IMR-90 (cell line): Measurements from ENCODE around the gene ALDH8A1.

ENCODE experiments used
- BHLHE40 ChIP-seq: fragments of 150-350 bp; IDR thresholded peaks from 2 replicates; pipeline ENCODE4 v1.6.1; 2016; ENCODE audit warnings: mild to moderate bottlenecking, low read depth, low read length
- CEBPB ChIP-seq: IDR thresholded peaks from 2 replicates; pipeline ENCODE4 v1.6.1; 2012; ENCODE audit warnings: low read depth, low read length, improper control_type of control experiment
- MXI1 ChIP-seq: IDR thresholded peaks from 2 replicates; pipeline ENCODE4 v1.6.1; 2012; ENCODE audit warnings: low read depth, mild to moderate bottlenecking, low read length, moderate library complexity, borderline replicate concordance
- POLR2A ChIP-seq: IDR thresholded peaks from 2 replicates; pipeline ENCODE4 v1.6.1; 2012; ENCODE audit warnings: mild to moderate bottlenecking, low read depth, low read length
- RAD21 ChIP-seq: IDR thresholded peaks from 2 replicates; pipeline ENCODE4 v1.6.1; 2012; ENCODE audit warnings: low read length, improper control_type of control experiment
- RFX5 ChIP-seq: IDR thresholded peaks from 2 replicates; pipeline ENCODE4 v1.8.0; 2012; ENCODE audit warnings: low read depth, mild to moderate bottlenecking, low read length, moderate library complexity
- SMC3 ChIP-seq: fragments of 150-350 bp; IDR thresholded peaks from 2 replicates; pipeline ENCODE4 v1.6.1; 2016; ENCODE audit warnings: low read depth, mild to moderate bottlenecking, antibody characterized with exemption, low read length, moderate library complexity
- TF ChIP-seq, protein P1 (sequence below): conservative IDR thresholded peaks from 2 replicates; pipeline ENCODE4 v1.5.1; 2012; ENCODE audit warnings: mild to moderate bottlenecking, low read depth, low read length, improper control_type of control experiment
- TF ChIP-seq, protein P2 (sequence below): fragments of 150-350 bp; IDR thresholded peaks from 2 replicates; pipeline ENCODE4 v1.6.1; 2017; ENCODE audit warnings: mild to moderate bottlenecking, antibody characterized with exemption, low read length, low read depth

DNA sequence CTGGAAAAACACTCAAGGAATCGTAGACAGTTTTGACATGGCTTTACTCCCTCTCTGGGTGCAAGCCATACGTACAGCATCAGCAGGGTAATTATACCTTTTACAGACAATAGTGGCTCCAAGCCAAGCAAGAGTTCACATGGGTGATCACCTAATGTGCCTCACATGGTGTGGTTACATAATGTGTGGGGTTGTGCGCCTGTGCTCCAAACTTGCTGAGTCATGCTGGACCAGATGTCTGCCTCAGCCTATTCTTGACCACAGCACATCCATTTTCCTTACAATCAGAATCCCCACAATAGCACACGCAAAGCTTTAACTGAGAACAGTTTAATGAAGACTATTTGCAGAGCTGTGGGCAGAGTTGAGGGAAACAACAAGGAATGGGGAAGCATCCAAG, 74.5 kb downstream of the ALDH8A1 start:
- TF ChIP-seq, protein P1, sequence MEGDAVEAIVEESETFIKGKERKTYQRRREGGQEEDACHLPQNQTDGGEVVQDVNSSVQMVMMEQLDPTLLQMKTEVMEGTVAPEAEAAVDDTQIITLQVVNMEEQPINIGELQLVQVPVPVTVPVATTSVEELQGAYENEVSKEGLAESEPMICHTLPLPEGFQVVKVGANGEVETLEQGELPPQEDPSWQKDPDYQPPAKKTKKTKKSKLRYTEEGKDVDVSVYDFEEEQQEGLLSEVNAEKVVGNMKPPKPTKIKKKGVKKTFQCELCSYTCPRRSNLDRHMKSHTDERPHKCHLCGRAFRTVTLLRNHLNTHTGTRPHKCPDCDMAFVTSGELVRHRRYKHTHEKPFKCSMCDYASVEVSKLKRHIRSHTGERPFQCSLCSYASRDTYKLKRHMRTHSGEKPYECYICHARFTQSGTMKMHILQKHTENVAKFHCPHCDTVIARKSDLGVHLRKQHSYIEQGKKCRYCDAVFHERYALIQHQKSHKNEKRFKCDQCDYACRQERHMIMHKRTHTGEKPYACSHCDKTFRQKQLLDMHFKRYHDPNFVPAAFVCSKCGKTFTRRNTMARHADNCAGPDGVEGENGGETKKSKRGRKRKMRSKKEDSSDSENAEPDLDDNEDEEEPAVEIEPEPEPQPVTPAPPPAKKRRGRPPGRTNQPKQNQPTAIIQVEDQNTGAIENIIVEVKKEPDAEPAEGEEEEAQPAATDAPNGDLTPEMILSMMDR, result no peak
- TF ChIP-seq SMC3 (no peak), RFX5 (no peak), BHLHE40 (no peak), POLR2A (no peak), CEBPB (no peak), MXI1 (no peak), RAD21 (no peak)
- TF ChIP-seq, protein P2, sequence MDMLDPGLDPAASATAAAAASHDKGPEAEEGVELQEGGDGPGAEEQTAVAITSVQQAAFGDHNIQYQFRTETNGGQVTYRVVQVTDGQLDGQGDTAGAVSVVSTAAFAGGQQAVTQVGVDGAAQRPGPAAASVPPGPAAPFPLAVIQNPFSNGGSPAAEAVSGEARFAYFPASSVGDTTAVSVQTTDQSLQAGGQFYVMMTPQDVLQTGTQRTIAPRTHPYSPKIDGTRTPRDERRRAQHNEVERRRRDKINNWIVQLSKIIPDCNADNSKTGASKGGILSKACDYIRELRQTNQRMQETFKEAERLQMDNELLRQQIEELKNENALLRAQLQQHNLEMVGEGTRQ, result no peak
